HG02884 (cell line): Measurements from ENCODE around the gene LIMD2.

ENCODE experiments used
- ATAC-seq: cut with Tn5 transposase; IDR thresholded peaks from one replicate; pipeline ENCODE4 v1.9.1; 2021; ENCODE audit warnings: mild to moderate bottlenecking, moderate library complexity; ENCODE audit not compliant: unreplicated experiment

LIMD2 gene

GRCh38 chr17:63701868-63702720 lies 2.2 kb upstream of the LIMD2 start:
- no peak for ATAC-seq

GRCh38 chr17:63701456-63701820 lies 1.5 kb upstream of the LIMD2 start:
- ATAC-seq = no peak

GRCh38 chr17:63700528-63701455 lies 867 bp upstream of the LIMD2 start:
- no peak for ATAC-seq

GRCh38 chr17:63698886-63699637 lies 863 bp downstream of the LIMD2 start:
- ATAC-seq = peak; percentile 33

- ATAC-seq = no peak
These were observed 1.5 kb downstream of the LIMD2 start for GRCh38 chr17:63698381-63698885.

- no peak for ATAC-seq
These were observed 2.3 kb downstream of the LIMD2 start for GRCh38 chr17:63697341-63698286.

- ATAC-seq = no peak
These were observed 3.5 kb downstream of the LIMD2 start for GRCh38 chr17:63696381-63696961.

GRCh38 chr17:63695889-63696288 lies 4.0 kb downstream of the LIMD2 start:
- ATAC-seq = no peak

GRCh38 chr17:63694950-63695773 lies 4.8 kb downstream of the LIMD2 start:
- ATAC-seq = no peak

GRCh38 chr17:63694229-63694949 lies 5.5 kb downstream of the LIMD2 start:
- ATAC-seq = no peak

- ATAC-seq = no peak
These were observed 6.4 kb downstream of the LIMD2 start for GRCh38 chr17:63693411-63694113.

- no peak for ATAC-seq
These were observed 7.6 kb downstream of the LIMD2 start for GRCh38 chr17:63692195-63692816.

GRCh38 chr17:63689479-63689878 lies 10.4 kb downstream of the LIMD2 start:
- no peak for ATAC-seq

- no peak for ATAC-seq
These were observed 11.4 kb downstream of the LIMD2 start for GRCh38 chr17:63688396-63689020.

GRCh38 chr17:63686138-63686685 lies 13.7 kb downstream of the LIMD2 start:
- no peak for ATAC-seq

- no peak for ATAC-seq
These were observed 14.3 kb downstream of the LIMD2 start for GRCh38 chr17:63685578-63685977.
